ENCODE results near the gene GRK3. TPM values are rescaled to one million over a fixed set of nuclear protein-coding genes. Genes with fewer than 3 reads are reported as not detected.

GRK3 gene
- total RNA-seq, 1 experiment from 2014 or later = 14.6 TPM

DNA sequence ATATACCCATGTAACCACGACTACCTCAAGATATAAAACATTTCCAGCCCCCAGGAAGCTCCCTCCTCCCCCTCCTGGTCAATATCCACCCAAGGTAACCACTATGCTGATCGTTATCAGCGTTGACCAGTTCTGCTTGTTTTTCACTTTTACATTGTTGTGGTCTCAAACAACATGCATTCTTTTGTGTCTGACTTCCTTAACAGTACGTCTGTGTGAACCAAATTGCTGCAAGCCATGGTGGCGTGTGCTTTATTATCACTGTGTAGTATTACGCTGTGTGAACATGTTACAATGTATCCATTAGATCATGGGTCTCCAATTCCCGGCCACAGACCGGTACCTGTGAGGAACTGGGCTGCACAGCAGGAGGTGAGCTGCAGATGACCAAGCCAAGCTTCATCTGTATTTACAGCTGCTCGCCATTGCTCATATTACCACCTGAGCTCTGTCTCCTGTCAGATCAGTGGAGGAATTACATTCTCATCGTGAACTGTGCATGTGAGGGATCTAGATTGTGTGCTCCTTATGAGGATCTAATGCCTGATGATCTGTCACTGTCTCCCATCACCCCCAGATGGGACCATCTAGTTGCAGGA lies 15.5 kb upstream of the GRK3 start:
- no peak for TF ChIP-seq SRF (IDR thresholded peaks at IDR 0.05; ENCODE audit: low read depth)
- TF ChIP-seq ZFX (IDR thresholded peaks at IDR 0.05) = no peak
- no peak for TF ChIP-seq CEBPB (IDR thresholded peaks at IDR 0.05; ENCODE audit: low read depth)
- no peak for TF ChIP-seq ATF3 (IDR thresholded peaks at IDR 0.05)
- no peak for TF ChIP-seq EZH2phosphoT487 (IDR thresholded peaks at IDR 0.05; ENCODE audit: borderline replicate concordance)
- TF ChIP-seq ZNF274 (IDR thresholded peaks at IDR 0.05; ENCODE audit: low read depth, low read length) = no peak
- no peak for TF ChIP-seq YY1 (IDR thresholded peaks at IDR 0.05; ENCODE audit: extremely low read depth, insufficient replicate concordance, low read depth, low read length)
- Histone ChIP-seq H3K9ac (ENCODE audit: low read length) (no peak overlapping the region), H3K9me3 (ENCODE audit: control insufficient read depth in 1 of 2, insufficient read depth in 1 of 2, low read depth in 1 of 2, low read length in 2 of 2) (no peaks in the 10 kb centered on the region), H3K79me2 (ENCODE audit: insufficient read depth, low read length) (no peaks in the 10 kb centered on the region), H2AFZ (ENCODE audit: low read depth, low read length, poor library complexity, severe bottlenecking) (no peak overlapping the region), H3K4me1 (ENCODE audit: control insufficient read depth in 1 of 2, insufficient read depth in 2 of 2, low read length in 2 of 2) (peaks cover 27 to 31% of the 10 kb centered on the region in 2 experiments), H4K20me1 (ENCODE audit: insufficient read depth) (no peaks in the 10 kb centered on the region), H3K27ac (ENCODE audit: low read depth, low read length) (no peak overlapping the region), H3K4me3 (replicated peaks in 1 of 2; ENCODE audit: low read depth in 1 of 2, low read length in 2 of 2) (no peak overlapping the region), H3K4me2 (ENCODE audit: low read length) (no peak overlapping the region), H3K27me3 (ENCODE audit: insufficient read depth, low read length) (no peaks in the 10 kb centered on the region), H3K36me3 (ENCODE audit: control insufficient read depth in 1 of 2, insufficient read depth in 2 of 2, low read length in 2 of 2) (no peaks in the 10 kb centered on the region), H3K9me2 (ENCODE audit: insufficient read depth) (no peaks in the 10 kb centered on the region)
- intact Hi-C loops (cut with micrococcal nuclease) = no loop called here
- CTCF ChIA-PET = no interaction called here
- POLR2A ChIA-PET = no interaction called here
- BruUV-seq (replicated peaks) = no TSS peak
- RAD21 ChIA-PET (ENCODE audit: low non-redundant PET in 1 of 2, low total read pairs in 2 of 2, uncharacterized antibody in 2 of 2, unreplicated experiment in 2 of 2) = no interaction called here
- ATAC-seq (no peak), DNase-seq (ENCODE audit: low read depth, low spot score) (no peak)

- Histone ChIP-seq H3K9ac (ENCODE audit: low read length) (no peak overlapping the region), H3K9me2 (ENCODE audit: insufficient read depth) (no peaks in the 10 kb centered on the region), H2AFZ (ENCODE audit: low read depth, low read length, poor library complexity, severe bottlenecking) (no peak overlapping the region), H3K4me3 (replicated peaks in 1 of 2; ENCODE audit: low read depth in 1 of 2, low read length in 2 of 2) (no peak overlapping the region), H3K27ac (ENCODE audit: low read depth, low read length) (no peak overlapping the region), H3K9me3 (ENCODE audit: control insufficient read depth in 1 of 2, insufficient read depth in 1 of 2, low read depth in 1 of 2, low read length in 2 of 2) (no peaks in the 10 kb centered on the region), H3K27me3 (ENCODE audit: insufficient read depth, low read length) (no peaks in the 10 kb centered on the region), H3K4me2 (ENCODE audit: low read length) (no peak overlapping the region), H3K36me3 (ENCODE audit: control insufficient read depth in 1 of 2, insufficient read depth in 2 of 2, low read length in 2 of 2) (no peaks in the 10 kb centered on the region), H3K79me2 (ENCODE audit: insufficient read depth, low read length) (no peaks in the 10 kb centered on the region), H3K4me1 (ENCODE audit: control insufficient read depth in 1 of 2, insufficient read depth in 2 of 2, low read length in 2 of 2) (peaks cover 16 to 18% of the 10 kb centered on the region in 2 experiments), H4K20me1 (ENCODE audit: insufficient read depth) (no peaks in the 10 kb centered on the region)
- ChIA-PET RAD21 (ENCODE audit: low non-redundant PET in 1 of 2, low total read pairs in 2 of 2, uncharacterized antibody in 2 of 2, unreplicated experiment in 2 of 2) (no interaction called here), CTCF (no interaction called here), POLR2A (no interaction called here)
- intact Hi-C loops (cut with micrococcal nuclease) = no loop called here
- BruUV-seq (replicated peaks) = no TSS peak
- ATAC-seq = no peak
- no peak for DNase-seq (ENCODE audit: low read depth, low spot score)
- no peak for TF ChIP-seq EGR1 (IDR thresholded peaks at IDR 0.05; ENCODE audit: low read depth)
- TF ChIP-seq, protein P1, sequence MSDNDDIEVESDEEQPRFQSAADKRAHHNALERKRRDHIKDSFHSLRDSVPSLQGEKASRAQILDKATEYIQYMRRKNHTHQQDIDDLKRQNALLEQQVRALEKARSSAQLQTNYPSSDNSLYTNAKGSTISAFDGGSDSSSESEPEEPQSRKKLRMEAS (IDR thresholded peaks at IDR 0.05) = no peak
- no peak for TF ChIP-seq CEBPB (IDR thresholded peaks at IDR 0.05; ENCODE audit: low read depth)
- TF ChIP-seq POLR2AphosphoS5 (IDR thresholded peaks at IDR 0.05; ENCODE audit: low read depth, low read length) = no peak
- no peak for TF ChIP-seq ATF3 (IDR thresholded peaks at IDR 0.05)
- no peak for TF ChIP-seq ZFX (IDR thresholded peaks at IDR 0.05)
- no peak for TF ChIP-seq ELF1 (IDR thresholded peaks at IDR 0.05; ENCODE audit: borderline replicate concordance, low read depth)
- TF ChIP-seq RAD21 (IDR thresholded peaks at IDR 0.05; ENCODE audit: low read depth) = no peak
- no peak for TF ChIP-seq FOSL1 (IDR thresholded peaks at IDR 0.05; ENCODE audit: low read depth)
- no peak for TF ChIP-seq CTCF (IDR thresholded peaks at IDR 0.05 in 2 of 3, conservative IDR thresholded peaks at IDR 0.05 in 1 of 3; ENCODE audit: borderline replicate concordance in 1 of 3, insufficient read depth in 1 of 3, low read depth in 2 of 3, low read length in 2 of 3)
- no peak for TF ChIP-seq YY1 (IDR thresholded peaks at IDR 0.05; ENCODE audit: extremely low read depth, insufficient replicate concordance, low read depth, low read length)
- TF ChIP-seq, protein P2, sequence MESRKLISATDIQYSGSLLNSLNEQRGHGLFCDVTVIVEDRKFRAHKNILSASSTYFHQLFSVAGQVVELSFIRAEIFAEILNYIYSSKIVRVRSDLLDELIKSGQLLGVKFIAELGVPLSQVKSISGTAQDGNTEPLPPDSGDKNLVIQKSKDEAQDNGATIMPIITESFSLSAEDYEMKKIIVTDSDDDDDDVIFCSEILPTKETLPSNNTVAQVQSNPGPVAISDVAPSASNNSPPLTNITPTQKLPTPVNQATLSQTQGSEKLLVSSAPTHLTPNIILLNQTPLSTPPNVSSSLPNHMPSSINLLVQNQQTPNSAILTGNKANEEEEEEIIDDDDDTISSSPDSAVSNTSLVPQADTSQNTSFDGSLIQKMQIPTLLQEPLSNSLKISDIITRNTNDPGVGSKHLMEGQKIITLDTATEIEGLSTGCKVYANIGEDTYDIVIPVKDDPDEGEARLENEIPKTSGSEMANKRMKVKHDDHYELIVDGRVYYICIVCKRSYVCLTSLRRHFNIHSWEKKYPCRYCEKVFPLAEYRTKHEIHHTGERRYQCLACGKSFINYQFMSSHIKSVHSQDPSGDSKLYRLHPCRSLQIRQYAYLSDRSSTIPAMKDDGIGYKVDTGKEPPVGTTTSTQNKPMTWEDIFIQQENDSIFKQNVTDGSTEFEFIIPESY (IDR thresholded peaks at IDR 0.05; ENCODE audit: extremely low read depth, insufficient replicate concordance, low read length) = no peak
- no peak for TF ChIP-seq SIN3A (IDR thresholded peaks at IDR 0.05; ENCODE audit: low read depth)
- no peak for TF ChIP-seq SRF (IDR thresholded peaks at IDR 0.05; ENCODE audit: low read depth)
Observed at GRCh38 chr22:25551396-25551795, 13.1 kb upstream of the GRK3 start.
